Inferior parietal cortex (tissue), 1 donor: ENCODE data around the gene TRIM49D1.
"Not testable (repeated sequence)": the region's sequence is repeated elsewhere in the genome, so short reads cannot be mapped to it uniquely, and the experiment has no call there.

Experiments
- DNase-seq: peaks from one replicate; pipeline ENCODE4 v3.0.0-alpha.2; 2016; ENCODE audit errors: extremely low spot score

TRIM49D1 gene, protein sequence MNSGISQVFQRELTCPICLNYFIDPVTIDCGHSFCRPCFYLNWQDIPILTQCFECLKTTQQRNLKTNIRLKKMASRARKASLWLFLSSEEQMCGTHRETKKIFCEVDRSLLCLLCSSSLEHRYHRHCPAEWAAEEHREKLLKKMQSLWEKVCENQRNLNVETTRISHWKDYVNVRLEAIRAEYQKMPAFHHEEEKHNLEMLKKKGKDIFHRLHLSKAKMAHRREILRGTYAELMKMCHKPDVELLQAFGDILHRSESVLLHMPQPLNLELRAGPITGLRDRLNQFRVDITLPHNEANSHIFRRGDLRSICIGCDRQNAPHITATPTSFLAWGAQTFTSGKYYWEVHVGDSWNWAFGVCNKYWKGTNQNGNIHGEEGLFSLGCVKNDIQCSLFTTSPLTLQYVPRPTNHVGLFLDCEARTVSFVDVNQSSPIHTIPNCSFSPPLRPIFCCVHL

DNA sequence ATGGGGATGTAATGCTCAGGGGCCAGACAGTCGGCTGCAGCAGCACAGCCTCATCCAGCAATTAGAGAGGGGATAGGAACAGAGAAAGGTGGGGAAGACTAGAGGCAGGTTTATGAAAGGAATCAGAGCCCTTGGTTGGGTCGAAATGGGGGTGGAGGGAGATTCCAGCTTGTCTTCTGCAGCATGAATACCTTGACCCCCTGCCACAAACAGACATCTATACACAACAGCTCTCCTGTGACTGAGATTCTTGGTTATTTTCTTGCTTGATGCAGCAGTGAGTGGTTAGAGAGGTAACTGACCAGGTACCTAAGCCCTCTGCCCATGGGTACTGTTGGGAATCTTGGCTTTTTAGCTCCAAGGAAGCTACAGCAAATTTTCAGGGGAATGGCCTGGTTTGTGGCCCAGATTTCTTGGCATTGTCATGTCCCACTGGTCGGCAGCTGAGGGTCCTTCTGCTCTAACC, at the start of gene TRIM49D1:
TSS of gene TRIM49D1 (minus strand) at position 51 of the 466 bp plus-strand sequence. CDS start 4,535 bp downstream, outside the sequence.
- no peak for DNase-seq

DNA sequence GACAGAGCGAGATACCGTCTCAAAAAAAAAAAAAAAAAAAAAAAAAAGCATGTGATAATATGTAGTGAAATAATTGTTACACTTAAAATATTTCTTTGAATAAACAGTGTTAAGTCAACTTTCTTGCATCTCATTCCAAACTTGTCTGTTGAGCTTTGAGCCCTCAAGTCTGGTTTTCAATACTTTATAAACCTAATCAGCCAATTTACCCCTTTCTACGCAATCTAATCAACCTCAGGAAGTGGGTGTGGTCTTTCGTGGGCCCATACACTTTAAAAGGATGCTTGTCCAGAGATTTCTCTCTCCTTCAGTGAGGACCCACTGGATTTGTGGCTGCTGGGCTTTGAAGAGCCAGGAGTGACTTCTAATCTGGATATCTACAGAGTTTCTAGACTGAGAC, 43.7 kb upstream of the TRIM49D1 start, which contains the start of gene TRIM64:
TSS of gene TRIM64 (plus strand) at position 301 of the 400 bp plus-strand sequence. CDS start 2,467 bp downstream, outside the sequence.
- not testable (repeated sequence) for DNase-seq

DNA sequence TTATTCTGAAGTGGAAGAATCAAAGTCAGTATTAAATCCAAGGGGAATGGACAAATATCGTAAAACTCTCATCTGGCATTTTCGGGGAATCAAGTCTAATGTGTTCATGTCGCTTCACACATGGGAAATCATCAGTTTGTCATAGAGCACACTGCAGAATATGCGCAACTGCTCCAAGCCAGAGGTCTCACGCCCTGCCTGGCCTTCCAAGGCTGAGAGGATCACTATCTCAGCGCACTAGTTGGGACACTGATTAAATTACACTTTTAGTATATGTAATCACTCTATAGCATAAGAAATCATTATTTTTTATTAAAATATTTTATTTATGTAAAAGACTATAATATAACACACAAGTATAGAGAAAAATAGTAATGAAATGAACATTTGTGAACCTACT, 38.8 kb upstream of the TRIM49D1 start:
- peak; percentile 0 for DNase-seq

DNA sequence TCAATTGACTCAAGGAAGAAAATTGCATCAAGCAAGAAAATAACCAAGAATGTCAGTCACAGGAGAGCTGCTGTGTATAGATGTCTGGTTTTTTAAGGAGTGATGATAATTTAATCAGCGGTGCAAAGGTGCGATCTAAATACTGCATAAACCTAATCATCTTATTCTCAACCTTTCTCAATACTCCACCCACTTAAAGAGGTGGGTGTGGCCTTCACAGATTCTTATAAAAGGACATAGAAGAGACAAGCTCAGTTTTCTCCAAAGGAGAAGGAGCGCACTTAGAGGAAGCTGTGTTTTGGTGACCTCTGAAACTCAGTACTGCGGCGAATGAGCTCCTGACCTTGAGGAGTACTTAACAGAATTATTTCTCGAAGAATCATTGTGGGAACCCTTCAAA, 1.7 kb upstream of the TRIM49D1 start, which contains the start of gene TRIM49D2:
TSS of gene TRIM49D2 (plus strand) at position 301 of the 400 bp plus-strand sequence. CDS start 2,698 bp downstream, outside the sequence.
- not testable (repeated sequence) for DNase-seq

DNA sequence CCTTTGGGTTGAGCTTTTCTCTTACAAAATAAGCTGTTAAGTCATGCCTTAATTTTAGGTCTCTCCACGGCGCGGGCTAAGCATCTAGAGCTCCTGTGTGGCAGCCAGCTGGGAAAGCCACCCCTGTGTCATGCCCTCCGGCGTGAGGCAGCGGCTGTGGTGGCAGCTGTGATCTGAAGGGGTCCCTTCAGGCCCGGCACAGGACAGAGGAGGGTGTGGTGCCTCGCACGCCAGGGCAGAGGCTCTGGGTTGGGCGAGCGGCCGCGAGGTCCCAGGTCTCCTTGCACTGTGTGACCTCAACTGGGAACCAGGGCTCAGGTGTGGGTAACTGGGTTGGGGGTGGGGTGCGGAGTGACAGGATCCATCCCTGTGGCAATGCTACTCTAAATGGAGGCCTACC, 21.2 kb downstream of the TRIM49D1 start:
- DNase-seq: not testable (repeated sequence)

DNA sequence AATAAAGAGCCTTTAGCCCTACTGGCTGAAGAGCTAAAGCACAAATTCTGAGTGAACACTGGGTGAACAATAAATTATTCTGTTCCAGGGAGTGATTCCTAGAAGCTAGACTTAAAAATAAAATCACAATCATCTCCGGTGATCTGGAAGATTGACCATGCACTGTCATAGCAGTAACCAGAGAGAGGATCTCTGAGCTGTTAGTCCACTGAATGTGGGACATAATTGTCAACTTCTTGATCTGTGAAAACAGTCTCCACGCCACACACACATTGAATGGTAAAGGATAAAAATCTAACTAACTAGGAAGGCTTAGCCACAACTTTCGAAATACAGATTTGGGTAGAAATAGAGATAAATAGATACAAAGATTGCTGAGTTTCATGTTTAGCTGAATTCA, 28.8 kb downstream of the TRIM49D1 start:
- DNase-seq: not testable (repeated sequence)

DNA sequence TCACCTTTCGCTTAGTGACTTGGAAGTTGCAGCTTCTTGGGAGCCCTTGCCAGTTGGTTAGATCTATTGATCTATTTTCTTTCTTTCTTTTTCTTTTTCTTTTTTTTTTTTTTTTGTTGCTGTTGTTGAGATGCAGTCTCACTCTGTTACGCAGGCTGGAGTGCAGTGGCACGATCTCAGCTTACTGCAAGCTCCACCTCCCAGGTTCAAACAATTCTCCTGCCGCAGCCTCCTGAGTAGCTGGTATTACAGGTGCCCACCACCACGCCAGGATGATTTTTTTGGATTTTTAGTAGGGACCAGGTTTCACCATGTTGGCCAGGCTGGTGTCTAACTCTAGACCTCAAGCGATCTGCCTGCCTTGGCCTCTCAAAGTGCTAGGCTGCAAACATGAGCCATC, 44.5 kb downstream of the TRIM49D1 start:
- DNase-seq: not testable (repeated sequence)

DNA sequence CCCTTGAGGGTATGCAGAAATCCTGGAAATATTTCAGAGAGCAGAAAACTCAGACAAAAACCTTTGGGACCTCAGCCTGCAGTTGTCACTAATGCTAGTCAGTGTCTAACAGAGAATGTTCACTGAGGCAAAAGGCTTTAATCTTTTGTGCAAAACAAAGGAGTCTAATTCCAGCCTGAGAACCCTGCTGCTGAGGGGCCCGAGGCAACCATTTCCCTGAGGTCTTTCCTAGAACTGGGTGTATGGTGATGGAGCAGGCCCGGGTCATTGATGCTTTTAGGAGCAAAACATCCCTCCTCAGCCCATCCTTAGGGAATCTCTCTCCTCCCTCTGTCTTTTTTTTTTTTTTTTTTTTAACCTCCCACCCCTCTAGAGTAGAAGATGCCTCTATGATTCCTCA, 49.5 kb downstream of the TRIM49D1 start:
- DNase-seq: not testable (repeated sequence)

DNA sequence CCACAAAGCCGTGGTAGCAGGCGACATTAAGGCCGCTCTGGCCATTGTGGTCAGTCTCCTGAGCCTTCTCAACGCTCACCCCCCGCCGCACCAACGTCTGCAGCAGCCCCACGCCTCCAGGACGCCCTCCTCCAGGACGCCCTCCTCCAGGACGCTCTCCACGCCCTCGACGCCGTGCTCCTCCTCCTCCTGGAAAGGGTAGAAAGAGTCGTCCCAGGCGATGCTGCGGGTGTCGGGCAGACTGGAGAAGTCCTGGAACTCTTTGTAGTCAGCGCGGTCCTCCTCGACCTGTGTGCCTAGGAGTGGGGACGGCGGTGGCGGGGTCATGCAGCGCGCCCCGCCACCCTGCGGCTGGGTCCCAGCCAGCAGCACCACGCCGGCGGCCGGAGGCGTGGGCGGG, 56.8 kb downstream of the TRIM49D1 start:
- DNase-seq: not testable (repeated sequence)

DNA sequence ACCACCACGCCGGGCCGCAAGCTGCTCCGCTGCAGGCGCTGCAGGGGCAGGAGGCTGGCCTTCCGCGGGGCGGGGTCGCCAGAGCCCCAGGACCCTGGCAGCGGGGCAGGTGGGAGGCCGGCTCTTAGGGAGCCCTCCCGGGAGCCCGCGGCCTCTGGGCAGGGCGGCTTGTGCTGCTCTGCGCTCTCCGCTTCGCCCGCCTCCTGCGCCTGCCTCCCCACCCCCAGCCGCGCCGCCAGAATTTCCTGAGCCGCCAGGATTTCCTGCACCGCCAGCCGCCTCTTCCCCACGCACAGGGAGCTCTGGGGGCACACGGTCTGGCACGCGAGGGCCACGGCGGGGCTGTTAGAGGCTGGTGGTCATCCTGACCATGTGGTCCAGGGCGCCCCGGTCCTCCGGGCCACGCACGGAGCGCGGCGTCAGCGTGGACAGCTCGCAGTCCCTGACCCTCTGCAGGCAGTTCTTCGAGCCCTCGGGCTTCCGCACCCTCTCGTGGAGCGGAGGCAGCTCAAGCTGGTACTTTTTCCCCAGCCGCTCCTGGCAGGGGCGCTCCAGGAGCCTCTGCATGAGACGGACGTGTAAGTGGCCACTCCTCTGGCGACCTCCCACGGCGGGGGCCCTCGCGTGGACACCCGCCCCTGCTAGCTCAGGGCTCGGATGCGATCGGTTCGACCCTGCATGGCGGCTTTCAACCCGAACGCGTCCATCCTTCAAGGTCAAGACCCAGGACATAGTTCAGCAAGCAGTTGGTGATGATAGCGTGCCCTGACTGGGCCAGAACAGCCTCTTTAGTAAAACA, 57.9 kb downstream of the TRIM49D1 start:
- DNase-seq: peak; percentile 2
